ACC112 (cell line): ENCODE data around the gene SLC12A1.

Experiments
- H2AFZ ChIP-seq: fragments of 200-600 bp; sonication (generic); one replicate; pipeline ENCODE4 v1.6.0; 2017; ENCODE audit warnings: antibody characterized with exemption, low read length; ENCODE audit not compliant: unreplicated experiment
- H3K27ac ChIP-seq: fragments of 200-600 bp; sonication (generic); 2 replicates; pipeline ENCODE4 v1.5.1; 2014; ENCODE audit warnings: low read depth, mild to moderate bottlenecking, antibody characterized with exemption, low read length, moderate library complexity
- H3K27me3 ChIP-seq: fragments of 200-600 bp; sonication (generic); 2 replicates; pipeline ENCODE4 v1.6.1; 2014; ENCODE audit warnings: mild to moderate bottlenecking, antibody characterized with exemption, low read length, moderate library complexity, mixed read lengths; ENCODE audit not compliant: insufficient read depth
- H3K36me3 ChIP-seq: fragments of 200-600 bp; sonication (generic); 2 replicates; pipeline ENCODE4 v1.6.1; 2016; ENCODE audit warnings: mild to moderate bottlenecking, antibody characterized with exemption, low read length, moderate library complexity, mixed read lengths; ENCODE audit not compliant: insufficient read depth
- H3K4me1 ChIP-seq: fragments of 200-600 bp; sonication (generic); one replicate; pipeline ENCODE4 v1.6.1; 2016; ENCODE audit warnings: low read length, mixed read lengths; ENCODE audit not compliant: insufficient read depth, unreplicated experiment, control insufficient read depth
- H3K4me3 ChIP-seq: fragments of 200-600 bp; sonication (generic); 2 replicates; pipeline ENCODE4 v1.5.1; 2014; ENCODE audit warnings: mild to moderate bottlenecking, low read depth, low read length
- H3K79me2 ChIP-seq: fragments of 200-600 bp; sonication (generic); one replicate; pipeline ENCODE4 v1.6.0; 2016; ENCODE audit warnings: low read length; ENCODE audit not compliant: control insufficient read depth, unreplicated experiment, insufficient read depth

Gene SLC12A1

DNA sequence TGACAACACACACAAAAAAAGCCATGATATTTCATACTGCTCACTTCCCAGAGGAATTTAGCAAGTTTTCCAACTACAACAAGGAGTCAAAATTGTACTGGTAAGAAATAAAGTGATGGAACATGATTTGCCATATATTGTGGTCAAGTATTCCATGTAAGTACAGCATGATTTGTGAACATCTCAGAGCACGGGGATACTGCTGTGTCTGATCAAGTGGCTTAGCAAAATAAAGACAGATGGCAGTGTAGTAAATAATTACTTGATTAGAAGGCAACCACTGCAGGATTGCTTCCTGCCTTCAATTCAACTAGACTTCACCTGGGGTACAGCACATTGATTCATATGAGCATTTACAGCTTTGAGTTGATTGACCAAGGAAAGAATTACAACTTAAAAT lies 73.5 kb downstream of the SLC12A1 start:
- Histone ChIP-seq H3K27ac (no peak overlapping the region), H3K79me2 (no peaks in the 10 kb centered on the region), H2AFZ (no peak overlapping the region), H3K36me3 (no peaks in the 10 kb centered on the region), H3K4me1 (no peaks in the 10 kb centered on the region), H3K4me3 (no peak overlapping the region), H3K27me3 (peaks cover 58% of the 10 kb centered on the region)

- Histone ChIP-seq H3K27me3 (peaks cover 38% of the 10 kb centered on the region), H3K4me3 (no peak overlapping the region), H3K79me2 (no peaks in the 10 kb centered on the region), H3K36me3 (no peaks in the 10 kb centered on the region), H2AFZ (no peak overlapping the region), H3K4me1 (peaks cover 6% of the 10 kb centered on the region), H3K27ac (no peak overlapping the region)
Observed at GRCh38 chr15:48281674-48282073, 75.6 kb downstream of the SLC12A1 start.

GRCh38 chr15:48282216-48282615 lies 76.1 kb downstream of the SLC12A1 start:
- H3K79me2 ChIP-seq: no peaks in the 10 kb centered on the region
- H3K4me1 ChIP-seq: peaks cover 6% of the 10 kb centered on the region
- H3K4me3 ChIP-seq: no peak overlapping the region
- no peak overlapping the region for H2AFZ ChIP-seq
- H3K36me3 ChIP-seq: no peaks in the 10 kb centered on the region
- H3K27ac ChIP-seq: no peak overlapping the region
- peaks cover 32% of the 10 kb centered on the region for H3K27me3 ChIP-seq

DNA sequence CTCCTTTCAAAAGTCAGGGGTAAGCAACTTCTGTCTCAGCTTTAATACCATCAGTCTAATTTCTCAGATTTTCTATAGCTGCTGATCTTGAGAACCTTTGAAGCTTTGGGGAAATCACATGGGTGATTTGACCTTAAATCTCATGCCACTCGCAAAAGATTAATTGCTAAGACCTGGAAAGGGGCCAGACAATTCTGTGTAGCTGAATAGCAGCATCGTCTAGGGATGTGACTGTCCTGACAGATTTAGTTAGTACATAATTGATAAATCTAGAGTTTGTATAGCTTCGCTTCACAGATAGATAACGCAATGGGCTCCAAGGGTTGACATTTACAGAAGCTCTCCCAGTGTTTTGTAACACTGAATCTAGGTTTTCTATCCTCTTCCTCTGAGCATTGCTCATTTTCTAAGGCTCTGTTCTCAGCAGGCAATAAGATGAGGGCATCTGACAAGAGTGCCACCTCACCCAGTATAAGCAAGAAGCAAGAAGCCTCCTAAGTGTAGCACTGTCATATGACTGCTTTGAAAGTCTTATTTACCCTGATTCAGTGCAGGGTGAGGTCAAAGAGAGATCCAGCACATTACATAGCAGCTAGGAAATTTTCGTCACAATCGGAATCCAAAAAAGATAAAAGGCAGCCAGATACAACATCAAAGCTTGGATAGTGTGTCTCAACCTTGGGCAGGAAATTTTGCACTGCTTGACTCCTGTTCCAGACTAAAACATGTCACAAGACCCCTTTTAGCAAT lies 77.5 kb downstream of the SLC12A1 start:
- Histone ChIP-seq H3K27me3 (peaks cover 20% of the 10 kb centered on the region; the same call in 1 of the 2 replicates), H3K36me3 (no peaks in the 10 kb centered on the region), H3K4me1 (peaks cover 6% of the 10 kb centered on the region), H2AFZ (no peak overlapping the region), H3K4me3 (no peak overlapping the region), H3K79me2 (no peaks in the 10 kb centered on the region), H3K27ac (no peak overlapping the region)

- no peaks in the 10 kb centered on the region for H3K79me2 ChIP-seq
- H2AFZ ChIP-seq: peak overlapping the region; percentile 98
- H3K27ac ChIP-seq: no peak overlapping the region
Observed at GRCh38 chr15:48285329-48286214, 79.5 kb downstream of the SLC12A1 start.

DNA sequence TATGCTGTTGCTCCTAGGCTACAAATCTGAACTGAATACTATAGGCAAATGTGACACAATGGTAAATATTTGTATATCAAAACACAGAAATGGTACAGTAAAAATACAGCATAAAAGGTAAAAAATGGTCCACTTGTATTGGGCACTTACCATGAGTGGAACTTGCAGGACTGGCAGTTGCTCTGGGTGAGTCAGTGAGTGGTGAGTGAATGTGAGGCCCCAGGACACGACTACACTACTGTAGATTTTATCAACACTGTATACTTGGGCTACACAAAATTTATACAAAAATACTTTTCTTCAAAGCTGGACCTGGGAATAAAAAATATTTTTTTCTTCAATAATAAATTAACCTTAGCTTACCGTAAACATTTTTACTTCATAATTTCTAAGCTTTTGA lies 83.5 kb downstream of the SLC12A1 start:
- no peak overlapping the region for H3K27ac ChIP-seq
- H3K4me1 ChIP-seq: peaks cover 6% of the 10 kb centered on the region
- H2AFZ ChIP-seq: no peak overlapping the region
- no peaks in the 10 kb centered on the region for H3K27me3 ChIP-seq
- no peaks in the 10 kb centered on the region for H3K36me3 ChIP-seq
- H3K79me2 ChIP-seq: no peaks in the 10 kb centered on the region
- H3K4me3 ChIP-seq: no peak overlapping the region

More at GRCh38 chr15:48285329-48286214, 79.5 kb downstream of the SLC12A1 start:
- Histone ChIP-seq H3K27me3 (peaks cover 6% of the 10 kb centered on the region; the same call in 1 of the 2 replicates), H3K4me1 (peaks cover 6% of the 10 kb centered on the region), H3K4me3 (peak overlapping the region; percentile 72), H3K36me3 (no peaks in the 10 kb centered on the region)

DNA sequence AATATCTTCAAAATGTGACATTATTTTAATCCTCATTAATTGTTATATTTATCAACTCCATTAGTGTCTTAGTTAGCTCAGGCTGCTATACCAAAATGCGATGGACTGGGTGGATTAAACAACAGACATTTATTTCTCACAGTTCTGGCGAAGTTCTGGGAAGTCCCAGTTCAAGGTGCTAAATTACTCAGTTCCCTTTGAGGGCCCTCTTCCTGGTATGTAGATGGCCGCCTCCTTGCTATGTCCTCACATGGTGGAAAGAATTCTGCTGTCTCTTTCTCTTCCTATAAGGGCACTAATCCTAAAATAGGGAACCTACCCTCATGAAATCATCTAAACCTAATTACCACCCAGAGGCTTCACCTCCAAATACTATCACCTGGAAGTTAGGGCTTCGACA lies 86.4 kb downstream of the SLC12A1 start:
- Histone ChIP-seq H2AFZ (no peak overlapping the region), H3K4me3 (no peak overlapping the region), H3K36me3 (no peaks in the 10 kb centered on the region), H3K79me2 (no peaks in the 10 kb centered on the region), H3K27ac (no peak overlapping the region), H3K4me1 (no peaks in the 10 kb centered on the region), H3K27me3 (no peaks in the 10 kb centered on the region)

DNA sequence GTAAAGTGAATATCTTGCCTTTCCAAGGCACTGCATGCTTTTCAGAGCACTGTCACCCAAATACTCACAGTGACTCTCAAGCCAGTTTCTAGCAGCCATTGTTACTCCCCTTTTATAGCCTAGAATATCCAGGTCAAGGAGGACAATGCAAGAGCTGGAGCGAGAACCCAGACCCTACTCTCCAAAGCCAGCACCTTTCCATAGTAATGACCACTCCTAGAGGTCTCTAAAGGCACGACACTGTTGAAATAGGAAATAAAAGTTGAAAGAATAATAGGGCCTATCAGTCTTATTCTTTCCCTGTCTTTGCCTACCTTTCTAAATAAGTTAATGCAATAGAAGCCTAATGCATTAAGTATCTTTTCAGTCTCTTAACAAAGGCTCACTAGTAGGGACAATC lies 91.6 kb downstream of the SLC12A1 start:
- no peak overlapping the region for H3K27ac ChIP-seq
- H3K27me3 ChIP-seq: no peaks in the 10 kb centered on the region
- H2AFZ ChIP-seq: no peak overlapping the region
- no peaks in the 10 kb centered on the region for H3K4me1 ChIP-seq
- no peak overlapping the region for H3K4me3 ChIP-seq
- H3K36me3 ChIP-seq: no peaks in the 10 kb centered on the region
- H3K79me2 ChIP-seq: no peaks in the 10 kb centered on the region

GRCh38 chr15:48298914-48299313 lies 92.8 kb downstream of the SLC12A1 start:
- no peak overlapping the region for H2AFZ ChIP-seq
- no peaks in the 10 kb centered on the region for H3K36me3 ChIP-seq
- H3K27me3 ChIP-seq: no peaks in the 10 kb centered on the region
- no peak overlapping the region for H3K4me3 ChIP-seq
- H3K27ac ChIP-seq: no peak overlapping the region
- H3K79me2 ChIP-seq: no peaks in the 10 kb centered on the region
- no peaks in the 10 kb centered on the region for H3K4me1 ChIP-seq

GRCh38 chr15:48300038-48300437 lies 93.9 kb downstream of the SLC12A1 start:
- H3K79me2 ChIP-seq: no peaks in the 10 kb centered on the region
- no peak overlapping the region for H3K4me3 ChIP-seq
- H3K36me3 ChIP-seq: no peaks in the 10 kb centered on the region
- no peak overlapping the region for H3K27ac ChIP-seq
- no peak overlapping the region for H2AFZ ChIP-seq
- no peaks in the 10 kb centered on the region for H3K4me1 ChIP-seq
- H3K27me3 ChIP-seq: no peaks in the 10 kb centered on the region
